ENCODE data around the gene SMIM31. TPM values are rescaled to one million over a fixed set of nuclear protein-coding genes. Genes with fewer than 3 reads are reported as not detected.

SMIM31 gene
- total RNA-seq, 1 experiment from 2014 or later: 1.9 TPM

GRCh38 chr4:164803702-164804101 is 49.8 kb downstream of the SMIM31 start:
- no peaks in the 10 kb centered on the region for H3K27me3 Mint-ChIP-seq (ENCODE audit: unreplicated experiment)
- no TSS peak for BruUV-seq (replicated peaks)
- TF ChIP-seq, protein P1, sequence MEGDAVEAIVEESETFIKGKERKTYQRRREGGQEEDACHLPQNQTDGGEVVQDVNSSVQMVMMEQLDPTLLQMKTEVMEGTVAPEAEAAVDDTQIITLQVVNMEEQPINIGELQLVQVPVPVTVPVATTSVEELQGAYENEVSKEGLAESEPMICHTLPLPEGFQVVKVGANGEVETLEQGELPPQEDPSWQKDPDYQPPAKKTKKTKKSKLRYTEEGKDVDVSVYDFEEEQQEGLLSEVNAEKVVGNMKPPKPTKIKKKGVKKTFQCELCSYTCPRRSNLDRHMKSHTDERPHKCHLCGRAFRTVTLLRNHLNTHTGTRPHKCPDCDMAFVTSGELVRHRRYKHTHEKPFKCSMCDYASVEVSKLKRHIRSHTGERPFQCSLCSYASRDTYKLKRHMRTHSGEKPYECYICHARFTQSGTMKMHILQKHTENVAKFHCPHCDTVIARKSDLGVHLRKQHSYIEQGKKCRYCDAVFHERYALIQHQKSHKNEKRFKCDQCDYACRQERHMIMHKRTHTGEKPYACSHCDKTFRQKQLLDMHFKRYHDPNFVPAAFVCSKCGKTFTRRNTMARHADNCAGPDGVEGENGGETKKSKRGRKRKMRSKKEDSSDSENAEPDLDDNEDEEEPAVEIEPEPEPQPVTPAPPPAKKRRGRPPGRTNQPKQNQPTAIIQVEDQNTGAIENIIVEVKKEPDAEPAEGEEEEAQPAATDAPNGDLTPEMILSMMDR (IDR thresholded peaks at IDR 0.05; ENCODE audit: unreplicated experiment): no peak
- H3K9me3 Mint-ChIP-seq (ENCODE audit: low read depth, unreplicated experiment): no peaks in the 10 kb centered on the region
- no peaks in the 10 kb centered on the region for H3K36me3 Mint-ChIP-seq (ENCODE audit: insufficient read depth, unreplicated experiment)
- no peak overlapping the region for H3K27ac Mint-ChIP-seq (ENCODE audit: unreplicated experiment)
- CTCF ChIA-PET: interaction anchor here (0.7 kb wide), 1 partner anchor 29 kb away, joined by 3 read pairs; no protein-coding TSS in a partner anchor
- intact Hi-C loops (cut with micrococcal nuclease; ENCODE audit: unreplicated experiment): no loop called here
- H3K4me1 Mint-ChIP-seq (ENCODE audit: low read depth, unreplicated experiment): no peaks in the 10 kb centered on the region
- H3K4me3 Mint-ChIP-seq (ENCODE audit: low read depth, unreplicated experiment): no peak overlapping the region
- DNase-seq: no peak

GRCh38 chr4:164807611-164808010 is 53.7 kb downstream of the SMIM31 start:
- no peaks in the 10 kb centered on the region for H3K9me3 Mint-ChIP-seq (ENCODE audit: low read depth, unreplicated experiment)
- no peaks in the 10 kb centered on the region for H3K36me3 Mint-ChIP-seq (ENCODE audit: insufficient read depth, unreplicated experiment)
- H3K27me3 Mint-ChIP-seq (ENCODE audit: unreplicated experiment): no peaks in the 10 kb centered on the region
- H3K4me3 Mint-ChIP-seq (ENCODE audit: low read depth, unreplicated experiment): no peak overlapping the region
- TF ChIP-seq, protein P1 (IDR thresholded peaks at IDR 0.05; ENCODE audit: unreplicated experiment): no peak
- no peaks in the 10 kb centered on the region for H3K4me1 Mint-ChIP-seq (ENCODE audit: low read depth, unreplicated experiment)
- CTCF ChIA-PET: interaction anchor here (0.7 to 1.2 kb wide), 2 partner anchors 532 to 668 kb away, joined by 4 to 8 read pairs; no protein-coding TSS in a partner anchor
- no peak for DNase-seq
- intact Hi-C loops (cut with micrococcal nuclease; ENCODE audit: unreplicated experiment): no loop called here
- no peak overlapping the region for H3K27ac Mint-ChIP-seq (ENCODE audit: unreplicated experiment)
- BruUV-seq (replicated peaks): no TSS peak

GRCh38 chr4:164813554-164813953 is 59.6 kb downstream of the SMIM31 start:
- CTCF ChIA-PET: interaction anchor here (0.7 kb wide), 1 partner anchor 591 kb away, joined by 4 read pairs; no protein-coding TSS in a partner anchor
- no TSS peak for BruUV-seq (replicated peaks)
- H3K9me3 Mint-ChIP-seq (ENCODE audit: low read depth, unreplicated experiment): peaks cover 4% of the 10 kb centered on the region
- no peak overlapping the region for H3K4me3 Mint-ChIP-seq (ENCODE audit: low read depth, unreplicated experiment)
- intact Hi-C loops (cut with micrococcal nuclease; ENCODE audit: unreplicated experiment): no loop called here
- H3K27ac Mint-ChIP-seq (ENCODE audit: unreplicated experiment): no peak overlapping the region
- TF ChIP-seq, protein P1 (IDR thresholded peaks at IDR 0.05; ENCODE audit: unreplicated experiment): no peak
- H3K27me3 Mint-ChIP-seq (ENCODE audit: unreplicated experiment): no peaks in the 10 kb centered on the region
- H3K36me3 Mint-ChIP-seq (ENCODE audit: insufficient read depth, unreplicated experiment): no peaks in the 10 kb centered on the region
- DNase-seq: no peak
- H3K4me1 Mint-ChIP-seq (ENCODE audit: low read depth, unreplicated experiment): no peaks in the 10 kb centered on the region

- Mint-ChIP-seq H3K27me3 (ENCODE audit: unreplicated experiment) (no peaks in the 10 kb centered on the region), H3K4me3 (ENCODE audit: low read depth, unreplicated experiment) (no peak overlapping the region), H3K36me3 (ENCODE audit: insufficient read depth, unreplicated experiment) (no peaks in the 10 kb centered on the region), H3K9me3 (ENCODE audit: low read depth, unreplicated experiment) (peaks cover 4% of the 10 kb centered on the region), H3K4me1 (ENCODE audit: low read depth, unreplicated experiment) (no peaks in the 10 kb centered on the region), H3K27ac (ENCODE audit: unreplicated experiment) (no peak overlapping the region)
- CTCF ChIA-PET: no interaction called here
- DNase-seq: no peak
- BruUV-seq (replicated peaks): no TSS peak
- intact Hi-C loops (cut with micrococcal nuclease; ENCODE audit: unreplicated experiment): no loop called here
- TF ChIP-seq, protein P1 (IDR thresholded peaks at IDR 0.05; ENCODE audit: unreplicated experiment): no peak
Observed at GRCh38 chr4:164815711-164816110, 61.8 kb downstream of the SMIM31 start.

All from Calu3 (cell line).